Measurements from ENCODE around the gene SFXN5.

DNA sequence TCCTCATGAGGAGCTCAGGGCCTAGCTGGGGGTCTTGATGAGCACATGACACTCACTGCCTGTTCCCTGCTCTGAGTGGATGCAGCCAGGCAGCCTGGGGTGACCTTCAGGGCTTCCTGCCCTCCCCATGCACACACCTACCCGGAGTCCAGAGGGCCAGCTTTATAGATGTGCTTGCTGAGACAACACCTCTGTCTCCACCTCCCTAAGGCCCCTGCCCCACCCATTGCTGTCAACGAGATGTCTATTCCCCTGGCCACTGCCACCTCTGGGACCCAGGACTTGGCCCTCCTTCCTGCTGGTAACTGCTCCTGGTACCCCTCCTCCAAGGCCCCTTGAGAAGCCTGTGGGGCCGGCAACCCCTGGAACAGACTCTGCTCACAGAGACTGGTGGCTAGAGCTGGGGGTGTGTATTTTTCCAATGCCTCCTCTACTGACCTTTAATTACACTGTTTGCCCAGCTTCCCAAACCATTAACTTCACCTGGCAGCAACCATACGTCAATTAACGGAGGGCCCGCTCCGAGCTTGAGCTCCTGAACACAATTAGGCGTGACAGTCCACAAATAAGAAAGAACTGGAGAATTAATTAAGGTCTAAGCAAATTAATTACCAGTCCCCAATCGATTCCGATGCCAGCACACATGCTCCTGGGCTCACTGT lies 87.9 kb downstream of the SFXN5 start:
- TF ChIP-seq, protein P1, sequence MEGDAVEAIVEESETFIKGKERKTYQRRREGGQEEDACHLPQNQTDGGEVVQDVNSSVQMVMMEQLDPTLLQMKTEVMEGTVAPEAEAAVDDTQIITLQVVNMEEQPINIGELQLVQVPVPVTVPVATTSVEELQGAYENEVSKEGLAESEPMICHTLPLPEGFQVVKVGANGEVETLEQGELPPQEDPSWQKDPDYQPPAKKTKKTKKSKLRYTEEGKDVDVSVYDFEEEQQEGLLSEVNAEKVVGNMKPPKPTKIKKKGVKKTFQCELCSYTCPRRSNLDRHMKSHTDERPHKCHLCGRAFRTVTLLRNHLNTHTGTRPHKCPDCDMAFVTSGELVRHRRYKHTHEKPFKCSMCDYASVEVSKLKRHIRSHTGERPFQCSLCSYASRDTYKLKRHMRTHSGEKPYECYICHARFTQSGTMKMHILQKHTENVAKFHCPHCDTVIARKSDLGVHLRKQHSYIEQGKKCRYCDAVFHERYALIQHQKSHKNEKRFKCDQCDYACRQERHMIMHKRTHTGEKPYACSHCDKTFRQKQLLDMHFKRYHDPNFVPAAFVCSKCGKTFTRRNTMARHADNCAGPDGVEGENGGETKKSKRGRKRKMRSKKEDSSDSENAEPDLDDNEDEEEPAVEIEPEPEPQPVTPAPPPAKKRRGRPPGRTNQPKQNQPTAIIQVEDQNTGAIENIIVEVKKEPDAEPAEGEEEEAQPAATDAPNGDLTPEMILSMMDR (tag by site-specific recombination; IDR thresholded peaks at IDR 0.05) = no peak
- TF ChIP-seq ZNF624 (tag by site-specific recombination; IDR thresholded peaks at IDR 0.05) (no peak), SP2 (tag by site-specific recombination; IDR thresholded peaks at IDR 0.05) (no peak), ZNF571 (tag by site-specific recombination; IDR thresholded peaks at IDR 0.05) (no peak), ZFP69B (tag by site-specific recombination; IDR thresholded peaks at IDR 0.05) (no peak)
- TF ChIP-seq, protein P2, sequence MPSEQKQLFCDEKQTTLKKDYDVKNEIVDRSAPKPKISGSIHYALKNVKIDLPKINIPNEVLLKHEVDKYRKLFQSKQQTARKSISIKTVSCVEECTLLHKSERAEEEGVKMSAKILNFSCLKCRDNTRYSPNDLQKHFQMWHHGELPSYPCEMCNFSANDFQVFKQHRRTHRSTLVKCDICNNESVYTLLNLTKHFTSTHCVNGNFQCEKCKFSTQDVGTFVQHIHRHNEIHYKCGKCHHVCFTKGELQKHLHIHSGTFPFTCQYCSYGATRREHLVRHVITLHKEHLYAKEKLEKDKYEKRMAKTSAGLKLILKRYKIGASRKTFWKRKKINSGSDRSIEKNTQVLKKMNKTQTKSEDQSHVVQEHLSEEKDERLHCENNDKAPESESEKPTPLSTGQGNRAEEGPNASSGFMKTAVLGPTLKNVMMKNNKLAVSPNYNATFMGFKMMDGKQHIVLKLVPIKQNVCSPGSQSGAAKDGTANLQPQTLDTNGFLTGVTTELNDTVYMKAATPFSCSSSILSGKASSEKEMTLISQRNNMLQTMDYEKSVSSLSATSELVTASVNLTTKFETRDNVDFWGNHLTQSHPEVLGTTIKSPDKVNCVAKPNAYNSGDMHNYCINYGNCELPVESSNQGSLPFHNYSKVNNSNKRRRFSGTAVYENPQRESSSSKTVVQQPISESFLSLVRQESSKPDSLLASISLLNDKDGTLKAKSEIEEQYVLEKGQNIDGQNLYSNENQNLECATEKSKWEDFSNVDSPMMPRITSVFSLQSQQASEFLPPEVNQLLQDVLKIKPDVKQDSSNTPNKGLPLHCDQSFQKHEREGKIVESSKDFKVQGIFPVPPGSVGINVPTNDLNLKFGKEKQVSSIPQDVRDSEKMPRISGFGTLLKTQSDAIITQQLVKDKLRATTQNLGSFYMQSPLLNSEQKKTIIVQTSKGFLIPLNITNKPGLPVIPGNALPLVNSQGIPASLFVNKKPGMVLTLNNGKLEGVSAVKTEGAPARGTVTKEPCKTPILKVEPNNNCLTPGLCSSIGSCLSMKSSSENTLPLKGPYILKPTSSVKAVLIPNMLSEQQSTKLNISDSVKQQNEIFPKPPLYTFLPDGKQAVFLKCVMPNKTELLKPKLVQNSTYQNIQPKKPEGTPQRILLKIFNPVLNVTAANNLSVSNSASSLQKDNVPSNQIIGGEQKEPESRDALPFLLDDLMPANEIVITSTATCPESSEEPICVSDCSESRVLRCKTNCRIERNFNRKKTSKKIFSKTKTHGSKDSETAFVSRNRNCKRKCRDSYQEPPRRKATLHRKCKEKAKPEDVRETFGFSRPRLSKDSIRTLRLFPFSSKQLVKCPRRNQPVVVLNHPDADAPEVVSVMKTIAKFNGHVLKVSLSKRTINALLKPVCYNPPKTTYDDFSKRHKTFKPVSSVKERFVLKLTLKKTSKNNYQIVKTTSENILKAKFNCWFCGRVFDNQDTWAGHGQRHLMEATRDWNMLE (tag by site-specific recombination; conservative IDR thresholded peaks at IDR 0.05; ENCODE audit: low read depth) = no peak

Data from HEK293 (cell line).